Loucy (cell line): ENCODE measurements around the gene GXYLT2.

Experiments used
- CTCF ChIP-seq: fragments of 200-600 bp; sonication (generic); conservative IDR thresholded peaks from 2 replicates; pipeline ENCODE4 v1.5.1; 2014; ENCODE audit warnings: mild to moderate bottlenecking, antibody characterized with exemption, low read length
- EZH2phosphoT487 ChIP-seq: fragments of 200-600 bp; IDR thresholded peaks from 2 replicates; pipeline ENCODE4 v1.6.1; 2018; ENCODE audit warnings: antibody characterized with exemption, mild to moderate bottlenecking, moderate library complexity, borderline replicate concordance

GRCh38 chr3:72941245-72941644 is 53.4 kb downstream of the GXYLT2 start:
- TF ChIP-seq CTCF (no peak), EZH2phosphoT487 (no peak)
